Gastroesophageal sphincter (tissue), 3 donors: ENCODE measurements around the gene GNG12.

Source experiments
- CTCF ChIP-seq, 4 experiments: fragments of 200-600 bp in 2 of 4; fragments of 450-650 bp in 2 of 4; sonication (generic) in 1 of 4; IDR thresholded peaks; one replicate each; pipeline ENCODE4 v1.5.1; 2017 to 2019; ENCODE audit warnings: antibody characterized with exemption in 4 of 4, mild to moderate bottlenecking in 2 of 4, moderate library complexity in 2 of 4
- EP300 ChIP-seq: sonication (generic); formaldehyde crosslinking; IDR thresholded peaks from one replicate; pipeline ENCODE4 v1.6.1; 2017; ENCODE audit warnings: antibody characterized with exemption, mild to moderate bottlenecking
- POLR2A ChIP-seq, 2 donors: fragments of 450-650 bp; IDR thresholded peaks; one replicate each; pipeline ENCODE4 v1.6.1; 2017; ENCODE audit warnings: antibody characterized with exemption in 2 of 2, mild to moderate bottlenecking in 2 of 2, moderate library complexity in 1 of 2
- POLR2AphosphoS5 ChIP-seq: sonication (generic); formaldehyde crosslinking; IDR thresholded peaks from one replicate; pipeline ENCODE4 v1.6.1; 2017; ENCODE audit warnings: antibody characterized with exemption

- TF ChIP-seq CTCF (IDR thresholded peaks at IDR 0.05): no peak
- TF ChIP-seq POLR2A (IDR thresholded peaks at IDR 0.05): no peak
- peak; percentile 78 for TF ChIP-seq POLR2AphosphoS5
- no peak for TF ChIP-seq EP300
These were observed 9.7 kb downstream of the GNG12 start for GRCh38 chr1:67823615-67824014.
